GM23338 (cell line): ENCODE measurements around the gene SLC25A17. TPM values are rescaled to one million over a fixed set of nuclear protein-coding genes. Genes with fewer than 3 reads are reported as not detected.

Experiments used
- ATAC-seq: fragments of 200-7000 bp; cut with Tn5 transposase; 3 replicates; pipeline ENCODE4 v1.9.1; 2020
- DNase-seq: peaks from one replicate; pipeline ENCODE4 v3.0.0-alpha.2; 2015; ENCODE audit warnings: low spot score
- H2AFZ ChIP-seq: fragments of 200-600 bp; sonication (generic); 2 replicates; pipeline ENCODE4 v1.8.0; 2016; ENCODE audit warnings: antibody characterized with exemption, mild to moderate bottlenecking, moderate library complexity
- H3F3A ChIP-seq: fragments of 200-600 bp; sonication (generic); replicated peaks from 2 replicates; pipeline ENCODE4 v1.8.0; 2017; ENCODE audit warnings: antibody characterized with exemption, mixed run types, low read depth
- H3K27ac ChIP-seq: fragments of 200-600 bp; sonication (generic); 2 replicates; pipeline ENCODE4 v1.6.1; 2016; ENCODE audit warnings: low read depth
- H3K27me3 ChIP-seq: fragments of 200-600 bp; sonication (generic); 2 replicates; pipeline ENCODE4 v1.8.0; 2016; ENCODE audit warnings: mild to moderate bottlenecking, mixed run types, moderate library complexity; ENCODE audit not compliant: insufficient read depth
- H3K36me3 ChIP-seq: fragments of 200-600 bp; sonication (generic); 2 replicates; pipeline ENCODE4 v1.8.0; 2016; ENCODE audit warnings: mild to moderate bottlenecking; ENCODE audit not compliant: insufficient read depth
- H3K4me1 ChIP-seq: fragments of 200-600 bp; sonication (generic); 2 replicates; pipeline ENCODE4 v1.8.0; 2016; ENCODE audit warnings: mild to moderate bottlenecking, moderate library complexity; ENCODE audit not compliant: insufficient read depth
- H3K4me2 ChIP-seq: fragments of 200-600 bp; sonication (generic); 2 replicates; pipeline ENCODE4 v1.7.1; 2017; ENCODE audit warnings: mixed run types
- H3K4me3 ChIP-seq: fragments of 200-600 bp; sonication (generic); 2 replicates; pipeline ENCODE4 v1.6.1; 2016; ENCODE audit warnings: mixed run types
- H3K79me2 ChIP-seq: fragments of 200-600 bp; sonication (generic); replicated peaks from 2 replicates; pipeline ENCODE4 v1.8.0; 2017; ENCODE audit warnings: mild to moderate bottlenecking; ENCODE audit not compliant: insufficient read depth
- H3K9me2 ChIP-seq: fragments of 200-600 bp; sonication (generic); 2 replicates; pipeline ENCODE4 v1.8.0; 2017; ENCODE audit not compliant: insufficient read depth
- H4K20me1 ChIP-seq: fragments of 200-600 bp; sonication (generic); replicated peaks from 2 replicates; pipeline ENCODE4 v1.8.0; 2017; ENCODE audit warnings: mild to moderate bottlenecking; ENCODE audit not compliant: insufficient read depth
- H3K27ac Mint-ChIP-seq: 2 replicates; pipeline ENCODE4 v1.8.0; 2020; ENCODE audit warnings: inconsistent platforms, mild to moderate bottlenecking, moderate library complexity, mixed read lengths
- H3K27me3 Mint-ChIP-seq: 3 replicates; pipeline ENCODE4 v1.8.0; 2022; ENCODE audit warnings: low read depth, mild to moderate bottlenecking, moderate library complexity, mixed read lengths, inconsistent platforms; ENCODE audit not compliant: insufficient read depth, poor library complexity
- H3K36me3 Mint-ChIP-seq: 3 replicates; pipeline ENCODE4 v1.8.0; 2021; ENCODE audit warnings: low read depth, mild to moderate bottlenecking, inconsistent platforms, moderate library complexity, mixed read lengths
- H3K4me1 Mint-ChIP-seq: 3 replicates; pipeline ENCODE4 v1.8.0; 2020; ENCODE audit warnings: mild to moderate bottlenecking, inconsistent platforms, mixed read lengths
- H3K4me3 Mint-ChIP-seq: 3 replicates; pipeline ENCODE4 v1.8.0; 2021; ENCODE audit warnings: moderate library complexity, mild to moderate bottlenecking, inconsistent platforms, mixed read lengths
- H3K9me3 Mint-ChIP-seq: 3 replicates; pipeline ENCODE4 v1.8.0; 2020; ENCODE audit warnings: moderate library complexity, mild to moderate bottlenecking, inconsistent platforms, mixed read lengths
- CREB1 ChIP-seq: fragments of 250-450 bp; sonication (Bioruptor Pico); IDR thresholded peaks from 2 replicates; pipeline ENCODE4 v1.5.0; 2020; ENCODE audit warnings: low read depth, mild to moderate bottlenecking, moderate library complexity
- CTCF ChIP-seq, 2 experiments: fragments of 200-600 bp in 1 of 2; sonication (generic) in 1 of 2; conservative IDR thresholded peaks; 2 replicates each; pipeline versions ENCODE4 v1.5.1 to v1.6.1; 2016 to 2017; ENCODE audit warnings: antibody characterized with exemption in 2 of 2, low read depth in 2 of 2, mild to moderate bottlenecking in 2 of 2, moderate library complexity in 1 of 2
- ETS1 ChIP-seq: IDR thresholded peaks from 2 replicates; pipeline ENCODE4 v1.6.1; 2016; ENCODE audit warnings: antibody characterized with exemption
- EZH2 ChIP-seq: fragments of 200-600 bp; sonication (generic); IDR thresholded peaks from one replicate; pipeline ENCODE4 v1.8.0; 2017; ENCODE audit warnings: antibody characterized with exemption, mild to moderate bottlenecking, low read depth; ENCODE audit not compliant: unreplicated experiment
- JUNB ChIP-seq: IDR thresholded peaks from one replicate; pipeline ENCODE4 v1.6.1; 2016; ENCODE audit warnings: antibody characterized with exemption; ENCODE audit not compliant: unreplicated experiment
- NANOG ChIP-seq: IDR thresholded peaks from 2 replicates; pipeline ENCODE4 v1.6.1; 2016; ENCODE audit warnings: antibody characterized with exemption, borderline replicate concordance
- STAT1 ChIP-seq: IDR thresholded peaks from one replicate; pipeline ENCODE4 v1.6.1; 2016; ENCODE audit warnings: antibody characterized with exemption; ENCODE audit not compliant: unreplicated experiment
- ZNF114 ChIP-seq: fragments of 250-450 bp; sonication (Bioruptor Pico); IDR thresholded peaks from 2 replicates; pipeline ENCODE4 v1.5.0; 2020; ENCODE audit warnings: mild to moderate bottlenecking, moderate library complexity
- ZNF331 ChIP-seq: fragments of 250-450 bp; sonication (Bioruptor Pico); IDR thresholded peaks from 2 replicates; pipeline ENCODE4 v1.5.0; 2020; ENCODE audit warnings: low read depth, mild to moderate bottlenecking, moderate library complexity
- polyA plus RNA-seq: library from polyadenylated mRNA; unstranded; fragments of >200 nt; fragmentation: Nextera tagmentation; extraction: Ambion mirVana; gene quantifications from 2 replicates; pipeline ENCODE4 v1.2.1, GENCODE V29; 2016
- total RNA-seq: library from RNA; depleted of rRNA; stranded (reverse); fragments of >200 nt; shearing (Covaris generic); gene quantifications from 2 replicates; pipeline ENCODE4 v1.2.3, GENCODE V29; 2014
- TF ChIP-seq, protein P1 (sequence below): IDR thresholded peaks from one replicate; pipeline ENCODE4 v1.6.1; 2018; ENCODE audit warnings: antibody characterized with exemption; ENCODE audit not compliant: unreplicated experiment

SLC25A17 gene
- total and polyA plus RNA-seq, 2 experiments from 2014 or later = 35.4 to 43.6 TPM

DNA sequence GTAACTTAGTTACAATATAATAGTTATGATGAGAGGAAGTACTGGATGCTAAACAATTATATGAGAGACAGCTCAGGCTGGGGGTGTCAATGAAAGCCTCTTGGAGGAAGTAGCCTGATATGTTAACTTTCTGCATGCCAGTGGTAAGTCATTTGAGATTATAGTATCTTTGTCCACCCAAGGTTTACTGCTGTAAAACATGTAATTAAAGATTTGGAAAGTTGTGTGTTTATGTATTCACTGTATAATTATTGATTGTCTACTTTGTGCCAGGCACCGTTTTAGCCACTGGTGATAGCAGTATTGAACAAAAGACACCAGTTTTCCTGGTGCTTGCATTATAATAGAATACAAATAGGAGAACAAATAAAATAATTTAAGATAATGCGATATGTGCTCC is 43.4 kb upstream of the SLC25A17 start (continued):
- TF ChIP-seq ETS1 (no peak), ZNF114 (CRISPR knock-in tag) (no peak), NANOG (no peak), CTCF (conservative IDR thresholded peaks at IDR 0.05; ENCODE audit: low read depth in 2 of 2) (no peak), ZNF331 (no peak)

GRCh38 chr22:40862013-40862412 is 42.9 kb upstream of the SLC25A17 start, which contains the start of gene DNAJB7:
DNAJB7 (minus strand) TSS chr22:40862113; CDS start chr22:40861994, 119 bp downstream.
- peak within 1 kb of the TSS; percentile 83; the same call in 1 of the 2 replicates for H3K27ac Mint-ChIP-seq
- Histone ChIP-seq H3K36me3 (no peaks in the 10 kb centered on the region), H3K4me2 (no peak within 1 kb of the TSS), H3K27me3 (no peaks in the 10 kb centered on the region), H3K4me3 (no peak within 1 kb of the TSS), H3K27ac (peak within 1 kb of the TSS; percentile 57; the same call in 1 of the 2 replicates), H3K4me1 (peaks cover 10% of the 10 kb centered on the region), H4K20me1 (no peaks in the 10 kb centered on the region; the same call in none of the 2 replicates), H2AFZ (no peak within 1 kb of the TSS), H3K79me2 (peaks cover 83% of the 10 kb centered on the region), H3K9me2 (no peaks in the 10 kb centered on the region), H3F3A (no peaks in the 10 kb centered on the region; the same call in 1 of the 2 replicates)
- peaks cover 3% of the 10 kb centered on the region for H3K27me3 Mint-ChIP-seq
- DNase-seq (no peak), ATAC-seq (no peak)
- H3K36me3 Mint-ChIP-seq = peaks cover 16% of the 10 kb centered on the region
- H3K4me3 Mint-ChIP-seq = no peak within 1 kb of the TSS
- no peaks in the 10 kb centered on the region for H3K9me3 Mint-ChIP-seq
- H3K4me1 Mint-ChIP-seq = peaks cover 17% of the 10 kb centered on the region
- TF ChIP-seq CTCF (conservative IDR thresholded peaks at IDR 0.05; ENCODE audit: low read depth in 2 of 2) (no peak), JUNB (no peak), STAT1 (no peak), EZH2 (no peak), CREB1 (CRISPR knock-in tag) (no peak), ETS1 (no peak), ZNF114 (CRISPR knock-in tag) (no peak), ZNF331 (no peak)
- TF ChIP-seq, protein P1, sequence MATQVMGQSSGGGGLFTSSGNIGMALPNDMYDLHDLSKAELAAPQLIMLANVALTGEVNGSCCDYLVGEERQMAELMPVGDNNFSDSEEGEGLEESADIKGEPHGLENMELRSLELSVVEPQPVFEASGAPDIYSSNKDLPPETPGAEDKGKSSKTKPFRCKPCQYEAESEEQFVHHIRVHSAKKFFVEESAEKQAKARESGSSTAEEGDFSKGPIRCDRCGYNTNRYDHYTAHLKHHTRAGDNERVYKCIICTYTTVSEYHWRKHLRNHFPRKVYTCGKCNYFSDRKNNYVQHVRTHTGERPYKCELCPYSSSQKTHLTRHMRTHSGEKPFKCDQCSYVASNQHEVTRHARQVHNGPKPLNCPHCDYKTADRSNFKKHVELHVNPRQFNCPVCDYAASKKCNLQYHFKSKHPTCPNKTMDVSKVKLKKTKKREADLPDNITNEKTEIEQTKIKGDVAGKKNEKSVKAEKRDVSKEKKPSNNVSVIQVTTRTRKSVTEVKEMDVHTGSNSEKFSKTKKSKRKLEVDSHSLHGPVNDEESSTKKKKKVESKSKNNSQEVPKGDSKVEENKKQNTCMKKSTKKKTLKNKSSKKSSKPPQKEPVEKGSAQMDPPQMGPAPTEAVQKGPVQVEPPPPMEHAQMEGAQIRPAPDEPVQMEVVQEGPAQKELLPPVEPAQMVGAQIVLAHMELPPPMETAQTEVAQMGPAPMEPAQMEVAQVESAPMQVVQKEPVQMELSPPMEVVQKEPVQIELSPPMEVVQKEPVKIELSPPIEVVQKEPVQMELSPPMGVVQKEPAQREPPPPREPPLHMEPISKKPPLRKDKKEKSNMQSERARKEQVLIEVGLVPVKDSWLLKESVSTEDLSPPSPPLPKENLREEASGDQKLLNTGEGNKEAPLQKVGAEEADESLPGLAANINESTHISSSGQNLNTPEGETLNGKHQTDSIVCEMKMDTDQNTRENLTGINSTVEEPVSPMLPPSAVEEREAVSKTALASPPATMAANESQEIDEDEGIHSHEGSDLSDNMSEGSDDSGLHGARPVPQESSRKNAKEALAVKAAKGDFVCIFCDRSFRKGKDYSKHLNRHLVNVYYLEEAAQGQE = no peak
